Measurements from ENCODE around the gene GPC5.

- TF ChIP-seq POLR2AphosphoS5 (IDR thresholded peaks at IDR 0.05; ENCODE audit: low read depth, low read length) (no peak), REST (IDR thresholded peaks at IDR 0.05; ENCODE audit: insufficient read depth in 1 of 2, low read depth in 2 of 2, low read length in 1 of 2) (no peak), CTCF (IDR thresholded peaks at IDR 0.05) (no peak)
Measured at GRCh38 chr13:91764527-91764926, 366.1 kb downstream of the GPC5 start.
